Measurements from ENCODE around the gene MGMT. TPM values are rescaled to one million over a fixed set of nuclear protein-coding genes. Genes with fewer than 3 reads are reported as not detected.
A peak's percentile ranks its signal among the peaks of the same experiment; 100 is the strongest.

Gene MGMT
- total and polyA plus RNA-seq, 9 donors = 13.2 to 28.5 (median 15.8) TPM

DNA sequence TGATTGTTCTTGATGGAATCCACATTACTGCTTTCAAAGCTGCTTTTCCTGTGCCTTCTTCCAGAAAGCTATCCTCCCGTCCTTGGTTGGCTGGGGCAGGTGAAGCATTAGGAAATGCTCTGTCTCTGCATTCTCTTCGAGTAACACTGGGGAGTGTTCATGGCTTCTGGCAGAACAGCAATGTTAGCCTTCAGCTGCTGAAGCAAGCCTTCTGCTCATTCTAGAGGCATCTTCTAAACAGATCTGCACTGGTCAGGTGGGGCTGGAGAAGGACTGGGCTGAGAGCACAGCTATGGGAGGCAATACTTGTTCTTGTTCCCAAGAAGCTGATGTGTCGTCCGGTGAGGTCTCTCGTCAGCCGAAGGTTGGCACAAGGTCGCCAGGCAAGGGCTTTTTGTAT is 80.6 kb downstream of the MGMT start:
- Histone ChIP-seq H3K4me3 (ENCODE audit: low read length) (no peak overlapping the region), H3K4me1 (ENCODE audit: control insufficient read depth, insufficient read depth, low read length) (peaks cover 3% of the 10 kb centered on the region), H3K9me3 (replicated peaks; ENCODE audit: control insufficient read depth, low read depth, low read length) (no peaks in the 10 kb centered on the region), H3K27me3 (ENCODE audit: control insufficient read depth, insufficient read depth, low read length) (no peaks in the 10 kb centered on the region), H3K27ac (ENCODE audit: low read length) (no peak overlapping the region), H3K36me3 (ENCODE audit: control insufficient read depth, insufficient read depth, low read length) (peaks cover 3% of the 10 kb centered on the region)
- 80% methylated on average over 7 of the region's 7 CpGs for WGBS (ENCODE audit: insufficient coverage)
- DNase-seq = no peak

DNA sequence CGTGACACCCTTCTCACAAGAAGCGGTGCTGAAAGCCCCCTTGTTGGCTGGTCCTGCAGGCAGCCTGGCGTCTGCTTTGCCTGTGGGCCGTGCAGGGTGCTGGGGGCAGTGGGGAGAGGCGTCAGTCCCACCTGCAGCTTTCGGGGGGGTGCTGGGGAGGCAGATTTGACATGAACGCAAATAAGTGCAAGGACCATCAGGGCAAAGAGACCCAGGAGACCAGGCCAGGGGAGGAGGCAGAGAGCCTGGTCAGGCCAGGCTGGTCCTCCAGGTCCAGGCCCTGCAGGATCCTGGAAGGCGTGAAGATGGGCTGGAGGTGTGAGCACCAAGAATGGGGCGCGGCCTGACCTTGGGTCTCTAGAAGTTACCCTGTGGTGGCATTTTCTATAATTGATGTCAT is 81.6 kb downstream of the MGMT start:
- DNase-seq = no peak
- Histone ChIP-seq H3K4me1 (ENCODE audit: control insufficient read depth, insufficient read depth, low read length) (no peaks in the 10 kb centered on the region), H3K4me3 (ENCODE audit: low read length) (no peak overlapping the region), H3K36me3 (ENCODE audit: control insufficient read depth, insufficient read depth, low read length) (peaks cover 3% of the 10 kb centered on the region), H3K27ac (ENCODE audit: low read length) (no peak overlapping the region), H3K9me3 (replicated peaks; ENCODE audit: control insufficient read depth, low read depth, low read length) (no peaks in the 10 kb centered on the region), H3K27me3 (ENCODE audit: control insufficient read depth, insufficient read depth, low read length) (no peaks in the 10 kb centered on the region)
- 90% methylated on average over 7 of the region's 10 CpGs for WGBS (ENCODE audit: insufficient coverage)

DNA sequence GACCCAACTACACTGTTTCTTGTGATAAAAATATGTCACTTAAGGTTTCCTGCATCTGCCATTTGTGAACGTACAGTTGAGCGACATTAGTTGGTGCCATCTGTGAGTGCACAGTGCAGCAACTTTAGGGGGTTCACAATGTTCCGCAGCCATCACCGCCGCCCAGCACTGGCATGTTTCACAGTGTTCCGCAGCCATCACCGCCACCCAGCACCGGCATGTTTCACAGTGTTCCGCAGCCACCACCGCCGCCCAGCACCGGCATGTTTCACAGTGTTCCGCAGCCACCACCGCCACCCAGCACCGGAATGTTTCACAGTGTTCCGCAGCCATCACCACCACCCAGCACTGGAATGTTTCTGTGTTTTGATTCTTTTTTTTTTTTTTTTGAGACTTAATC is 83.0 kb downstream of the MGMT start:
- Histone ChIP-seq H3K9me3 (replicated peaks; ENCODE audit: control insufficient read depth, low read depth, low read length) (no peaks in the 10 kb centered on the region), H3K4me1 (ENCODE audit: control insufficient read depth, insufficient read depth, low read length) (no peaks in the 10 kb centered on the region), H3K36me3 (ENCODE audit: control insufficient read depth, insufficient read depth, low read length) (peaks cover 3% of the 10 kb centered on the region), H3K4me3 (ENCODE audit: low read length) (no peak overlapping the region), H3K27me3 (ENCODE audit: control insufficient read depth, insufficient read depth, low read length) (no peaks in the 10 kb centered on the region), H3K27ac (ENCODE audit: low read length) (no peak overlapping the region)
- 96% methylated on average over 11 of the region's 16 CpGs for WGBS (ENCODE audit: insufficient coverage)
- DNase-seq = no peak

DNA sequence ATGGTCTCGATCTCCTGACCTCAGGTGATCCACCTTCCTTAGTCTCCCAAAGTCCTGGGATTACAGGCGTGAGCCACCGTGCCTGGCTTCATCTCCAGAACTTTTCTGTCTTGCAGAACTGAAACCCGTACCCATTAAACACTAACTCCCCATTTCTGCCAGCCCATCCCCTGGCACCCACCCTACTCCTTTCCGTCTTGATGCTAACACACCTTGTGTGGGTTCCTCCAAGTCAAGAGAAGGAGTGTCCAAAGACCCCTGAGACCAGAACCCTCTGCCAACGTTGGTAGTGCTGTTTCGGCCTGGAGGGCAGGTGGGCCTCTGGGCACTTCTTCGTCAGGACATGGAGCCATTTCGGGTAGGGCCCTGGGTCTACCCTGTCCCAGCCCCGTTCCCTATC is 83.6 kb downstream of the MGMT start:
- H3K36me3 ChIP-seq (ENCODE audit: control insufficient read depth, insufficient read depth, low read length) = peaks cover 3% of the 10 kb centered on the region
- DNase-seq = no peak
- no peak overlapping the region for H3K27ac ChIP-seq (ENCODE audit: low read length)
- no peaks in the 10 kb centered on the region for H3K9me3 ChIP-seq (replicated peaks; ENCODE audit: control insufficient read depth, low read depth, low read length)
- H3K4me3 ChIP-seq (ENCODE audit: low read length) = no peak overlapping the region
- no peaks in the 10 kb centered on the region for H3K27me3 ChIP-seq (ENCODE audit: control insufficient read depth, insufficient read depth, low read length)
- H3K4me1 ChIP-seq (ENCODE audit: control insufficient read depth, insufficient read depth, low read length) = no peaks in the 10 kb centered on the region
- WGBS (ENCODE audit: insufficient coverage) = 91% methylated on average over 9 of the region's 10 CpGs

DNA sequence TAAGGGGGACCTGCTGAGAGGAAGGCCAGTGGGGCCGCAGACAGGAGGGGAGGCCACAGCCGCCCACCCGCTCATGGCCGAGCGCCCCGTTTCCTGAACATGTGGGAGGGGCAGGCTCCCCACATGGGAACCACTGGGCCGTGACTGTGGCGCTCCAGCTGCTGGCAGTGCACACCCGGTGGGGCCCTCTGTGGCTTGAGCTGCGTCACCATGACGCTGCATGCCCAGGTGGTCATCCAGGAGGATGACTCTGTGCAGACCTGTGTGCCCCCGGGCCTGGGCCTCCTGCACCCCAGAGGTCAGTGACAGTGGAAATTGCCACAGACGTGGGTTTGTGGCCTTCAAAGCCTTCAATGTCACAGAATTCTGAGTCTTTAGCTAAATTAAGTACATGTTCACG is 85.1 kb downstream of the MGMT start:
- H3K27me3 ChIP-seq (ENCODE audit: control insufficient read depth, insufficient read depth, low read length) = peaks cover 2% of the 10 kb centered on the region
- no peak for DNase-seq
- H3K36me3 ChIP-seq (ENCODE audit: control insufficient read depth, insufficient read depth, low read length) = peaks cover 3% of the 10 kb centered on the region
- 84% methylated on average over 13 of the region's 14 CpGs for WGBS (ENCODE audit: insufficient coverage)
- H3K4me3 ChIP-seq (ENCODE audit: low read length) = no peak overlapping the region
- no peaks in the 10 kb centered on the region for H3K4me1 ChIP-seq (ENCODE audit: control insufficient read depth, insufficient read depth, low read length)
- no peaks in the 10 kb centered on the region for H3K9me3 ChIP-seq (replicated peaks; ENCODE audit: control insufficient read depth, low read depth, low read length)
- no peak overlapping the region for H3K27ac ChIP-seq (ENCODE audit: low read length)

DNA sequence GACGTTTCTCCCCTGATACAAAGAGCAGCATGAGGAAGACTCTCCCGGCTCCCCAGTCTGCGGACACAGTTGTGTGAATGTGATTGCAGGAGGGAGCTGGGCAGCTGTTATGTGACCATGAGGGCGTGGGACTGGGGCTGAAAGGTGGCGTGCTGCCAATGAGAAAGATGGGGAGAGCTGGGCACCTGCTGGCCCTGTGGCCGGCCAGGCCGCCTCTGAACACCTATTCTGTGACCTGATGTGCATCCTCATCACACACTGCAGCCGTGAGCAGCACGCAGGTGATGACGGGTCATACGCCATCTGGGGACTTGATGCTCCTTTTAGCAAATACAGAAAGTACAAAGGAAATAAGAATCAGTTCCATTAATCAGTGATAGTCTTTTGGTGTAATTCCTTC is 86.9 kb downstream of the MGMT start:
- Histone ChIP-seq H3K27ac (ENCODE audit: low read length) (no peak overlapping the region), H3K9me3 (replicated peaks; ENCODE audit: control insufficient read depth, low read depth, low read length) (no peaks in the 10 kb centered on the region), H3K4me3 (ENCODE audit: low read length) (no peak overlapping the region), H3K36me3 (ENCODE audit: control insufficient read depth, insufficient read depth, low read length) (peaks cover 3% of the 10 kb centered on the region), H3K4me1 (ENCODE audit: control insufficient read depth, insufficient read depth, low read length) (no peaks in the 10 kb centered on the region), H3K27me3 (ENCODE audit: control insufficient read depth, insufficient read depth, low read length) (peaks cover 2% of the 10 kb centered on the region)
- DNase-seq = no peak
- WGBS (ENCODE audit: insufficient coverage) = 91% methylated on average over 5 of the region's 11 CpGs

DNA sequence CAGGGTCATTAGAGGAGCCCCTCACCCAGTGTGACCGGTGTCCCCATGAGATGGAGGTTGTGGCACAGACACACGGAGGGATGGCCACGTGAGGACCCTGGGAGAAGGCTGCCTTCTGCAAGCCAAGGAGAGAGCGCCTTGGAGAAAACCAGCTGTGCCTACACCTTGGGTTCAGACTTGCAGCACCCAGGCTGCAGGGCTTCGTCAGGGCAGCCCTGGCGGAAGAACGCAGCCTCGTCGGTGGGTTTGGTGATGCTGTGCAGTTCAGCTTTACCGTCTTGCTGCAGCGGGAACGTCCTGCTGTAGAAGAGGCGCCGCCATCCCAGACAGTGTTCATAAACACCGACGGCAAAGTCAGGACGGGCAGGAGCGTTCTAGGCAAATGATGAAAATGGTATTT is 89.3 kb downstream of the MGMT start:
- no peaks in the 10 kb centered on the region for H3K9me3 ChIP-seq (replicated peaks; ENCODE audit: control insufficient read depth, low read depth, low read length)
- H3K4me1 ChIP-seq (ENCODE audit: control insufficient read depth, insufficient read depth, low read length) = no peaks in the 10 kb centered on the region
- WGBS (ENCODE audit: insufficient coverage) = 93% methylated on average over 12 of the region's 18 CpGs
- DNase-seq = no peak
- no peak overlapping the region for H3K27ac ChIP-seq (ENCODE audit: low read length)
- peaks cover 2% of the 10 kb centered on the region for H3K27me3 ChIP-seq (ENCODE audit: control insufficient read depth, insufficient read depth, low read length)
- no peak overlapping the region for H3K4me3 ChIP-seq (ENCODE audit: low read length)
- H3K36me3 ChIP-seq (ENCODE audit: control insufficient read depth, insufficient read depth, low read length) = peaks cover 3% of the 10 kb centered on the region

DNA sequence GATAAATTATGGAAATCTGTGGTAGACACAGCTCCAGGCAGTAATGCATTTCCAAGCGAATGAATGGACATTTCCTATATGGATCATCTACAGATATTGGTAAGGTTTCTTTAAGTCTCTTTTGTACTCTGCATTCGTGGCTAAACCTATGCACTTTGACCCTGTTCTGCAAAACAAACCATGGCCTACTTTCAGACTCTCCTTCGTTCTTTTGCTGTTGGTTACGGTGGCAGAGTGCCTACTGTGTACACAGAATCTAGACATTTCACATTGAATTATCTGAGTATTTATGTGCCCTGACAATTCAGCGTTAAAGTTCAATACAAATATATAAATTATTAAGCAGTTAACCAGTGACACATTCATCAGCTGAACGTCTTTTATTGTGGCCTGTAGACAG is 93.3 kb downstream of the MGMT start:
- no peak overlapping the region for H3K4me3 ChIP-seq (ENCODE audit: low read length)
- no peaks in the 10 kb centered on the region for H3K4me1 ChIP-seq (ENCODE audit: control insufficient read depth, insufficient read depth, low read length)
- H3K27me3 ChIP-seq (ENCODE audit: control insufficient read depth, insufficient read depth, low read length) = peaks cover 2% of the 10 kb centered on the region
- WGBS (ENCODE audit: insufficient coverage) = 72% methylated on average over 3 of the region's 6 CpGs
- DNase-seq = no peak
- no peaks in the 10 kb centered on the region for H3K9me3 ChIP-seq (replicated peaks; ENCODE audit: control insufficient read depth, low read depth, low read length)
- no peaks in the 10 kb centered on the region for H3K36me3 ChIP-seq (ENCODE audit: control insufficient read depth, insufficient read depth, low read length)
- H3K27ac ChIP-seq (ENCODE audit: low read length) = no peak overlapping the region

DNA sequence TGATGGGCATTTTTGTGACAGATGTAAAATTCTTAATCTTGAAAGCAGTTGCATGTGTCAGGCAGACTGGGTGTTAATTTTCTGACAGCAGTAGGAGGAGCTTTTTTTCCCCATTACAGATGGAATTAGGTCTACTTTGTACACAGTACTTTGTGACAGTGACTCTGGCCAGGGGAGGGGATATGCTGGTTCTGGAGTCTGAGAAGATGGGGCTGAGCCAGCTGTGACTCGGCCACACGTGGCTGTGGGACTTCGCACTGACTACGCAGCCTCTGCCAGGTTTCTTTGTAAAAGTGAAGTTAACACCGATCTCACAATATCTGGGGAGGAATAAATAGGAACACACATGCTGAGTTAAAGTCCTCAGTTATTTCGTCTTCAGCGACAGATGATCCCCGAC is 95.4 kb downstream of the MGMT start:
- Histone ChIP-seq H3K4me1 (ENCODE audit: control insufficient read depth, insufficient read depth, low read length) (no peaks in the 10 kb centered on the region), H3K27me3 (ENCODE audit: control insufficient read depth, insufficient read depth, low read length) (no peaks in the 10 kb centered on the region), H3K27ac (ENCODE audit: low read length) (no peak overlapping the region), H3K4me3 (ENCODE audit: low read length) (no peak overlapping the region), H3K9me3 (replicated peaks; ENCODE audit: control insufficient read depth, low read depth, low read length) (no peaks in the 10 kb centered on the region), H3K36me3 (ENCODE audit: control insufficient read depth, insufficient read depth, low read length) (peaks cover 3% of the 10 kb centered on the region)
- no peak for DNase-seq
- 59% methylated on average over 8 of the region's 8 CpGs for WGBS (ENCODE audit: insufficient coverage)

DNA sequence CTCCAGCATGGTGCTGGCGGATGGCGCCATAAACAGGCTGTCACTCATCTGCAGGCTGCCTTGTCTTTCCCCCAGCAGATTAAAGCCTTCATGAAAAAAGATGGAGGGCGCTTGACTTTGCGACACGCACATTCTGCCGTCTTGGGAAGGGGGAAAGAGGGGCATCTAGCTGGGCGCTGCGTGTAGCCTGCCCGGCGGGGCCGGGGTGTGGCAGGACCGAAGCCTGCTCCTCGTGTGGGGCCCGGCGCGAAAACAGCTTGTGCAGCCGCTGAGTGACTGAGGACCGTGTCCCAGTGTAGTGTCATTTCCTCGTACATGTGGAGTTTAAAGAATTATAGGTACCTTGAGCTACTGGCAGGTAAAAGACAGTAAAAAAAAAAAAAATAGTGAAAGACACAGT is 97.9 kb downstream of the MGMT start:
- H3K36me3 ChIP-seq (ENCODE audit: control insufficient read depth, insufficient read depth, low read length) = peaks cover 3% of the 10 kb centered on the region
- no peaks in the 10 kb centered on the region for H3K27me3 ChIP-seq (ENCODE audit: control insufficient read depth, insufficient read depth, low read length)
- no peaks in the 10 kb centered on the region for H3K9me3 ChIP-seq (replicated peaks; ENCODE audit: control insufficient read depth, low read depth, low read length)
- WGBS (ENCODE audit: insufficient coverage) = 96% methylated on average over 16 of the region's 19 CpGs
- H3K27ac ChIP-seq (ENCODE audit: low read length) = no peak overlapping the region
- no peak for DNase-seq
- no peaks in the 10 kb centered on the region for H3K4me1 ChIP-seq (ENCODE audit: control insufficient read depth, insufficient read depth, low read length)
- H3K4me3 ChIP-seq (ENCODE audit: low read length) = no peak overlapping the region

DNA sequence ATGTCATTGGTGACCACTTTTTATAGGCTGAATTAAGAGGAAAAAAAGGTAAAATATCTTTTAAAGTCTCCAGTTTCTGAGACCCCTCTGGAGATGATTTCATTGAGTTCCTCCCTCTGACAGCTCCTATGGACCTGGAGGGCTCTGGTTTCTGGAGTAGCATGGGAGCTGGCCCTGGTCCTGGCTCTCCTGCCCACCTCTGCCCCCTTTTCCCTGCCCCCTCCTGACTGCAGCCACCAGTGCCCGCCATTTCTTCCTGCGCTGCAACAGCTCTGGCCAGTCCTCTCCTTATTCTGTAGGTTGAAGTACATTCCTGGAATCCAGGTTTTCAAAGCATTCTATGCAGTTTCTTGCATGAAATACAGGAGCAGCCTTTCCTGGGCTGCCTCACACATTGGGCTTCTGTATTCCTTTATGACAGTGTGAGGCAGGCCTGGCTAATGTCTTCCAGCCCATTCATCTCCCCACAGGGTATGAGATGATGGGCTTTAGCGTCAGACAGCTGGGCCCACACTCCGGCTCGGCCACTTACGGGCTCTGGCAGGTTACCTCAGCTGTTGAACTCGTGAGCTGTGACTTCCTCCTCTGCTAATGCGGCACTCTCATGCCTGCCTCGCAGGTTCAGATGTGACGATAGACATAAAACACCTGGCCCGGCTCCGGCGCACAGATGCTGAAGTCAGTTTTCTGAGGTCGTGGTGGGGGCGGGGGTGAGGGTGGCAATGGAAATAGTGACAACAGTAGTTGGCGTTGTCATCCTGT is 101.7 kb downstream of the MGMT start:
- Histone ChIP-seq H3K36me3 (ENCODE audit: control insufficient read depth, insufficient read depth, low read length) (peaks cover 3% of the 10 kb centered on the region), H3K27ac (ENCODE audit: low read length) (no peak overlapping the region), H3K27me3 (ENCODE audit: control insufficient read depth, insufficient read depth, low read length) (no peaks in the 10 kb centered on the region), H3K9me3 (replicated peaks; ENCODE audit: control insufficient read depth, low read depth, low read length) (no peaks in the 10 kb centered on the region), H3K4me1 (ENCODE audit: control insufficient read depth, insufficient read depth, low read length) (no peaks in the 10 kb centered on the region), H3K4me3 (ENCODE audit: low read length) (no peak overlapping the region)
- DNase-seq = peak; percentile 25
- whole genome bisulfite sequencing (ENCODE audit: insufficient coverage) = 67% methylated on average over 13 of the region's 16 CpGs

Data from muscle of leg (tissue), 11 donors.